Neural progenitor cell (in vitro differentiated cells): Measurements from ENCODE around the gene LRRN2. TPM values are rescaled to one million over a fixed set of nuclear protein-coding genes. Genes with fewer than 3 reads are reported as not detected.

ENCODE experiments used
- DNase-seq: peaks from one replicate; pipeline ENCODE4 v3.0.0-alpha.2; 2016; ENCODE audit warnings: low spot score
- H2AFZ ChIP-seq: fragments of 200-600 bp; sonication (generic); replicated peaks from 2 replicates; pipeline ENCODE4 v1.6.1; 2016; ENCODE audit warnings: antibody characterized with exemption
- H3F3A ChIP-seq: fragments of 200-600 bp; sonication (generic); 2 replicates; pipeline ENCODE4 v1.6.1; 2016; ENCODE audit warnings: antibody characterized with exemption, low read depth
- H3K27ac ChIP-seq: fragments of 200-600 bp; sonication (generic); 2 replicates; pipeline ENCODE4 v1.5.1; 2016; ENCODE audit warnings: mild to moderate bottlenecking
- H3K27me3 ChIP-seq: fragments of 200-600 bp; sonication (generic); 2 replicates; pipeline ENCODE4 v1.6.1; 2016; ENCODE audit warnings: mild to moderate bottlenecking, moderate library complexity
- H3K36me3 ChIP-seq: fragments of 200-600 bp; sonication (generic); 2 replicates; pipeline ENCODE4 v1.5.1; 2016
- H3K4me1 ChIP-seq: fragments of 200-600 bp; sonication (generic); 2 replicates; pipeline ENCODE4 v1.6.1; 2016; ENCODE audit warnings: mixed run types
- H3K4me2 ChIP-seq: fragments of 200-600 bp; sonication (generic); 2 replicates; pipeline ENCODE4 v1.6.1; 2016
- H3K4me3 ChIP-seq: fragments of 200-600 bp; sonication (generic); 2 replicates; pipeline ENCODE4 v1.5.1; 2016
- H3K79me2 ChIP-seq: fragments of 200-600 bp; sonication (generic); 2 replicates; pipeline ENCODE4 v1.6.1; 2016; ENCODE audit warnings: low read depth
- H3K9ac ChIP-seq: fragments of 200-600 bp; sonication (generic); 2 replicates; pipeline ENCODE4 v1.6.1; 2016
- H3K9me3 ChIP-seq: fragments of 200-600 bp; sonication (generic); 2 replicates; pipeline ENCODE4 v1.5.1; 2016; ENCODE audit warnings: low read depth
- H4K20me1 ChIP-seq: fragments of 200-600 bp; sonication (generic); 2 replicates; pipeline ENCODE4 v1.6.1; 2016; ENCODE audit warnings: low read depth
- H3K27ac Mint-ChIP-seq: 3 replicates; pipeline ENCODE4 v1.8.0; 2021; ENCODE audit warnings: mixed read lengths
- H3K27me3 Mint-ChIP-seq: 2 replicates; pipeline ENCODE4 v1.8.0; 2022; ENCODE audit warnings: low read depth, mild to moderate bottlenecking, inconsistent platforms, moderate library complexity, mixed read lengths; ENCODE audit not compliant: insufficient read depth
- H3K36me3 Mint-ChIP-seq: 3 replicates; pipeline ENCODE4 v1.8.0; 2021; ENCODE audit warnings: mixed read lengths
- H3K4me1 Mint-ChIP-seq: 3 replicates; pipeline ENCODE4 v1.8.0; 2021; ENCODE audit warnings: mixed read lengths
- H3K4me3 Mint-ChIP-seq: 3 replicates; pipeline ENCODE4 v1.8.0; 2021; ENCODE audit warnings: mild to moderate bottlenecking, moderate library complexity, mixed read lengths
- H3K9me3 Mint-ChIP-seq: 3 replicates; pipeline ENCODE4 v1.8.0; 2020; ENCODE audit warnings: mixed read lengths
- EZH2 ChIP-seq: fragments of 200-600 bp; sonication (generic); IDR thresholded peaks from 2 replicates; pipeline ENCODE4 v1.6.1; 2017; ENCODE audit warnings: antibody characterized with exemption, mild to moderate bottlenecking, moderate library complexity
- EZH2phosphoT487 ChIP-seq: fragments of 200-600 bp; sonication (generic); IDR thresholded peaks from 2 replicates; pipeline ENCODE4 v1.6.1; 2017; ENCODE audit warnings: antibody characterized with exemption
- total RNA-seq: library from RNA; depleted of rRNA; stranded (reverse); fragments of >200 nt; gene quantifications from 2 replicates; pipeline ENCODE4 v1.2.3, GENCODE V29; 2015; ENCODE audit warnings: low replicate concordance
- TF ChIP-seq, protein P1 (sequence below): fragments of 200-600 bp; sonication (generic); IDR thresholded peaks from 2 replicates; pipeline ENCODE4 v1.5.1; 2017; ENCODE audit warnings: antibody characterized with exemption, mild to moderate bottlenecking

Gene LRRN2
- total RNA-seq, 1 donor from 2014 or later: 1.9 TPM

DNA sequence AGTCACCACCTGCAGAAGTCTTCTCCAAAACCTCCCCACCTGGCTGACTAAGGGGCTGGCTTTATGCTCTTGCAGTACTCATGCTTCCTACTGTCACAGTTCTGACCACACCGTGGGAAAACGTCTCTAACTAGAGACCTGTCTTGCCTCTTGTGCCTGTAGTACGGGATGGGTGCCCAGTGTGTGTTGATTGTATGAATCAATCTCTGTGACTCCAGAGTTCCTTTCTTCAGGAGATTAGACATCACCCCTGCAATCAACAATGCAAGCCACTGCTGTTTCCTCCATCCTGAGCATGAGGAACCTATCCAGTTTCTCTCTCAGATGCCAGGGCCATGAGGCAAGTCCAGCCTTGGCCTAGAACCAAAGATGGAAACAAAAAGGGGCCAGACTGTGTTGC, 64.1 kb downstream of the LRRN2 start:
- Histone ChIP-seq H3K27ac (no peak overlapping the region), H3K4me3 (no peak overlapping the region), H3K79me2 (no peaks in the 10 kb centered on the region), H3K36me3 (no peaks in the 10 kb centered on the region), H3K9ac (no peak overlapping the region), H2AFZ (no peak overlapping the region), H3K9me3 (no peaks in the 10 kb centered on the region), H3K4me1 (peaks cover 23% of the 10 kb centered on the region), H3K27me3 (no peaks in the 10 kb centered on the region), H3F3A (no peaks in the 10 kb centered on the region), H3K4me2 (no peak overlapping the region), H4K20me1 (no peaks in the 10 kb centered on the region)
- Mint-ChIP-seq H3K9me3 (peaks cover 2% of the 10 kb centered on the region), H3K27me3 (peaks cover 2% of the 10 kb centered on the region), H3K4me1 (peaks cover 46% of the 10 kb centered on the region), H3K27ac (peak overlapping the region; percentile 9), H3K36me3 (no peaks in the 10 kb centered on the region), H3K4me3 (no peak overlapping the region)
- DNase-seq: no peak
- no peak for TF ChIP-seq EZH2phosphoT487

DNA sequence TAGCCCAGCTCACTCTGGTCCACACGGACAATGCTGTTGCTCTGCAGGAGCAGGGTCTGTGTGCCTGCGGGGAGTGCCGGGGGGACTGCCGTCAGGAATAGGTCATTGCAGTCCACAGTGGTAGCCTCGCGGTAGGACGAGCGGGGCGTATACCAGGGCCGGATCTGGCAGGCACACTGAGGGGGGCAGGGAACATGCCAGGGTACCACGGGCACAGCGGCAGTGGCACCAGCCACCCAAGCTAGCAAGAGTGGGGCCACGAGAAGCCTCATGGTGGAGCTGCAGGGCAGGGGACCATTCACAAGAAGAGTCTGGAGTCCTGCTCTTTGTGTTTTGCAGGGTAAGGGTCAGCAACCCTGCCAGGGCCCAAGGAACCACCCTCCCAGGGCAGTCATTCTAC, 65.8 kb downstream of the LRRN2 start:
- DNase-seq: peak; percentile 50
- H3F3A ChIP-seq: no peaks in the 10 kb centered on the region
- no peak overlapping the region for H3K4me2 ChIP-seq
- H3K9ac ChIP-seq: no peak overlapping the region
- no peaks in the 10 kb centered on the region for H3K27me3 ChIP-seq
- peaks cover 18% of the 10 kb centered on the region for H3K4me1 ChIP-seq
- no peak overlapping the region for H3K27ac ChIP-seq
- H3K79me2 ChIP-seq: no peaks in the 10 kb centered on the region
- H2AFZ ChIP-seq: no peak overlapping the region
- Mint-ChIP-seq H3K36me3 (no peaks in the 10 kb centered on the region), H3K27me3 (peaks cover 2% of the 10 kb centered on the region), H3K4me1 (peaks cover 38% of the 10 kb centered on the region), H3K9me3 (peaks cover 2% of the 10 kb centered on the region), H3K27ac (no peak overlapping the region), H3K4me3 (no peak overlapping the region)
- H3K36me3 ChIP-seq: no peaks in the 10 kb centered on the region
- H3K9me3 ChIP-seq: no peaks in the 10 kb centered on the region
- TF ChIP-seq, protein P1, sequence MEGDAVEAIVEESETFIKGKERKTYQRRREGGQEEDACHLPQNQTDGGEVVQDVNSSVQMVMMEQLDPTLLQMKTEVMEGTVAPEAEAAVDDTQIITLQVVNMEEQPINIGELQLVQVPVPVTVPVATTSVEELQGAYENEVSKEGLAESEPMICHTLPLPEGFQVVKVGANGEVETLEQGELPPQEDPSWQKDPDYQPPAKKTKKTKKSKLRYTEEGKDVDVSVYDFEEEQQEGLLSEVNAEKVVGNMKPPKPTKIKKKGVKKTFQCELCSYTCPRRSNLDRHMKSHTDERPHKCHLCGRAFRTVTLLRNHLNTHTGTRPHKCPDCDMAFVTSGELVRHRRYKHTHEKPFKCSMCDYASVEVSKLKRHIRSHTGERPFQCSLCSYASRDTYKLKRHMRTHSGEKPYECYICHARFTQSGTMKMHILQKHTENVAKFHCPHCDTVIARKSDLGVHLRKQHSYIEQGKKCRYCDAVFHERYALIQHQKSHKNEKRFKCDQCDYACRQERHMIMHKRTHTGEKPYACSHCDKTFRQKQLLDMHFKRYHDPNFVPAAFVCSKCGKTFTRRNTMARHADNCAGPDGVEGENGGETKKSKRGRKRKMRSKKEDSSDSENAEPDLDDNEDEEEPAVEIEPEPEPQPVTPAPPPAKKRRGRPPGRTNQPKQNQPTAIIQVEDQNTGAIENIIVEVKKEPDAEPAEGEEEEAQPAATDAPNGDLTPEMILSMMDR: peak; percentile 53
- no peak for TF ChIP-seq EZH2
- no peaks in the 10 kb centered on the region for H4K20me1 ChIP-seq
- no peak overlapping the region for H3K4me3 ChIP-seq

DNA sequence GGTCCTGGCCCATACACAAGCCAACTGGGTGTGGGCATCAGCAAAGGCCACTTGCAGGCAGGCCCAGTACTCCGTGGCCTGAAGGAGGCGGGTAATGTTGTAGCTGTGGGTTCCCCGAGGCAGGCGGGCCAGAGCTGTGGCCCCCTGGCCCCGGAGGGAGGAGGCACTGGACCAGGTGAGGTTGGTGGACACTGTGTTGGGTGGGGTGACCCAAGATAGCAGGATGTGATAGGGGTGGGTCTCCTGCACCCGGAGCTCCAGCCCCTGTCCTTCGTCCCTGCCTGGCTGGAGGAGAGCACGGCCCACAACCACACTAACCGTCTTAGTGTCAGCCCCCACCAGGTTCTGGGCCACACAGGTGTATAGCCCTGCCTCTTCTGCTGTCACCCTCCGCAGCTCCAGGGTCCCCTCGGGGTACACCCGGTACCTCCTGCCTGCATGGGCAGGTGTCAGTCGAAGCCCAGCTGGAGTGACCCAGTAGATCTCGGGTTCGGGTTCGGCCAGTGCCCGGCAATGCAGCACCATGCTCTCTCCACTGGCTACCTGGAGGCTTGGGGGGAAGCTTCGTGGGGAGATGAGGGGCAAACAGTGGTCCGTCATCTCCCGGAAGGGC, 67.3 kb downstream of the LRRN2 start:
- no peak overlapping the region for H3K4me2 ChIP-seq
- H3F3A ChIP-seq: no peaks in the 10 kb centered on the region
- no peaks in the 10 kb centered on the region for H3K36me3 Mint-ChIP-seq
- no peaks in the 10 kb centered on the region for H3K79me2 ChIP-seq
- H4K20me1 ChIP-seq: no peaks in the 10 kb centered on the region
- DNase-seq: no peak
- H3K9me3 Mint-ChIP-seq: peaks cover 2% of the 10 kb centered on the region
- H3K9me3 ChIP-seq: no peaks in the 10 kb centered on the region
- H3K27me3 ChIP-seq: no peaks in the 10 kb centered on the region
- no peak overlapping the region for H3K9ac ChIP-seq
- H3K4me3 Mint-ChIP-seq: no peak overlapping the region
- H3K36me3 ChIP-seq: no peaks in the 10 kb centered on the region
- peaks cover 4% of the 10 kb centered on the region for H3K4me1 ChIP-seq
- peaks cover 2% of the 10 kb centered on the region for H3K27me3 Mint-ChIP-seq
- peak overlapping the region; percentile 50 for H3K27ac Mint-ChIP-seq
- no peak overlapping the region for H3K4me3 ChIP-seq
- H3K4me1 Mint-ChIP-seq: peaks cover 25% of the 10 kb centered on the region
- TF ChIP-seq, protein P1: no peak
- TF ChIP-seq EZH2phosphoT487: no peak
- no peak for TF ChIP-seq EZH2
- no peak overlapping the region for H2AFZ ChIP-seq
- no peak overlapping the region for H3K27ac ChIP-seq

DNA sequence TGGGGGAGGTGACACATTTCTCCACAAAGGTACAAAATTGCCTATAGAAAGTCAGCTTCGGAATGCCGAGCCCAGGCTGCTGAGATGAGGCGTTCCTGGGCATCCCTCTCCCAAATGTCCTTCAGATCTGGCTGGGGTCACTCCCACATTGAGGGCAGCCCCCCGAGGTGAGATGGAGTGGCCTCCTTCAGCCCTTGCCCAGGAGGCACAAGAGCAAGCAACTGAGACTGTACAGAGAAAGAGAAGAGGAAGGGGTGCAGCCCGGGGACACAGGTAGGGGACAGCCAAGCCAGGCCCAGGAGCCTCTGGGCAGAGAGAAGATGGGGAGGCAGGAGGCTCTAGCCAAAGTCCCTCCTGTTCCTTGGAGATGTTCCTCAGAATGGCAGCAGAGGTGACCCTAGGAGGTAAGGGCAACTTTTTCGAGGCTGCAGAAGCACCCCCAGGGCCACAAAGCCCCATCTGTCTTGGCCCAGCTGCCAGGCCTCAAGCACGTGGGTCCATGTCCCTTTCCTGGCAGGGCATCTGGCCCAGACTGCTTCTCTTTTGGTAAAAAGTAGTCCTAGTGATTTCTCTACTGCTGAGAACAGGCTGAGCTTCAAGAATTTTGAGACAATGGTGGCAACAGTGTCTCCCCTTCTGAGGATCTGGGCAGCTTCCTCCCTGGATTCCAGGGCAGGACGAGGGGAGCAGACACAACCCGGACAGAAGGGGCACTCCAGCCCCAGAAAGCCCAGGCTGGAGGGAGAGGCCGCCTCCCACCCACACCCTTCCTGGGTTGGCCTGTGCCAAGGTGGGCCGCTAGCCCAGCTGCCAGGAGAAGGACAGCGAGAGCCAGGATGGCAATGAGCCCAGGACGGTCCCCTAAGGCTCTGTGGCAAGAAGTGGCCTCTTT, 68.0 kb downstream of the LRRN2 start:
- H4K20me1 ChIP-seq: no peaks in the 10 kb centered on the region
- H3K9ac ChIP-seq: no peak overlapping the region
- no peak for DNase-seq
- no peak overlapping the region for H2AFZ ChIP-seq
- Mint-ChIP-seq H3K4me1 (peaks cover 19% of the 10 kb centered on the region), H3K36me3 (no peaks in the 10 kb centered on the region), H3K9me3 (peaks cover 2% of the 10 kb centered on the region), H3K27ac (peak overlapping the region; percentile 80), H3K27me3 (peaks cover 2% of the 10 kb centered on the region), H3K4me3 (no peak overlapping the region)
- H3F3A ChIP-seq: no peaks in the 10 kb centered on the region
- no peak overlapping the region for H3K4me2 ChIP-seq
- TF ChIP-seq EZH2phosphoT487: no peak
- no peak for TF ChIP-seq EZH2
- TF ChIP-seq, protein P1: no peak
- H3K4me3 ChIP-seq: no peak overlapping the region
- peaks cover 4% of the 10 kb centered on the region for H3K4me1 ChIP-seq
- H3K9me3 ChIP-seq: no peaks in the 10 kb centered on the region
- H3K27ac ChIP-seq: no peak overlapping the region
- no peaks in the 10 kb centered on the region for H3K79me2 ChIP-seq
- H3K36me3 ChIP-seq: no peaks in the 10 kb centered on the region
- no peaks in the 10 kb centered on the region for H3K27me3 ChIP-seq
